Measurements from ENCODE around the gene PCSK4. TPM values are rescaled to one million over a fixed set of nuclear protein-coding genes. Genes with fewer than 3 reads are reported as not detected.
A peak's percentile ranks its signal among the peaks of the same experiment; 100 is the strongest.

The PCSK4 gene
- total RNA-seq, 4 donors from 2014 or later = 1.3 to 4.9 (median 2.2) TPM

DNA sequence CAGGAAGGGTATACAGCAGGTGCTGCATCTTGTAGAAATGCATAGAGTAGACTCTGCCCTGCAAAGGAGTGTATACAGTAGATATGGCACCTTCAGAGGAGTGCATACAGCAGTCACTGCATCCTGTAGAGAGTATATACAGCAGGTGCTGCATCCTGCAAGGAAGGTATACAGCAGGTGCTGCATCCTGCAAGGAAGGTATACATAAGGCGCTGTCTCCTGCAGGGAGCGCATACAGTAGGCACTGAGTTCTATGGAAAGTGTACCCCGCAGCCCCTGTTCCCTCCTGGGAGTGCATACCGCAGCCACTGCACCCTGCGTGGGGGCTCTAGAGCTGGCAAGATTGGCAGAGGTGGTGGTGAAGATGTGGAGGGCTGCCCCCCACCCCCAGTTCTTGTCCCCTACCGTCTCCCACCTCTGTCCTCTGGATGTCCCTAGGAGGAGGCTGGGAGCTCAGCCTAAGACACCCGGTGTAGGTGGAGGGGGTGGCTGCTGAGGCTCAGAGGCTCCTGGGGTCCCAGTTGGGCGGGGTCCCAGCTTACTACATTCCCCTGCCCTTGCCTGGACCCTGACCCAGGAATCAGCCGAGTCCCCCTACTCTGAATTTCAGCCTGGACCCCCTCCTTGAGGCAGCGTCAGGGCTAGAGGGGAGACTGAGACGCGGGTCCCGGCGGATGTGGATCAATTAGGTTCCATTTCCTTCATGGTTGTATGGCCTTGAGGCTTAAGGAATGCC lies 25.0 kb upstream of the PCSK4 start:
- Histone ChIP-seq H3K36me3 (no peaks in the 10 kb centered on the region), H3K9me3 (peaks cover 0 to 6% (median 0%) of the 10 kb centered on the region in 4 donors), H3K27ac (no peak overlapping the region), H3K27me3 (peaks cover 0 to 57% of the 10 kb centered on the region in 2 donors), H3K4me3 (no peak overlapping the region), H3K4me1 (peaks cover 0 to 40% (median 11%) of the 10 kb centered on the region in 4 donors)
- WGBS, 2 donors = 65 to 66% methylated on average over 11 to 13 of the region's 14 CpGs
- no peak for DNase-seq (ENCODE audit: low spot score in 2 of 2)
- no peak for TF ChIP-seq POLR2A (IDR thresholded peaks at IDR 0.05)

DNA sequence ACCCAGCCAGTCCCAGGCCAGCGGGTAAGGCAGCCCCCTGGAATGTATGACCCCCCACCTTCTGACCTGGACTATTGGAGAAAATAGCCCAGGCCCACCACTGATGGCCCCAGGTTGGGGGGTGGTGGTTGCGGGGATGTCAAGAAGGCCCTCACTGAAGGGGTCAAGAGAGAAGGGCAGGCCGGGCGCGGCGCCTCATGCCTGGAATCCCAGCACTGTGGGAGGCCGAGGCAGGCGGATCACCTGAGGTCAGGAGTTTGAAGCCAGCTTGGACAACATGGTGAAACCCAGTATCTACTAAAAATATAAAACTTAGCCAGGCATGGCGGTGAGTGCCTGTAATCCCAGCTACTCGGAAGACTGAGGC lies 24.1 kb upstream of the PCSK4 start:
- Histone ChIP-seq H3K36me3 (no peaks in the 10 kb centered on the region), H3K4me1 (peaks cover 0 to 49% (median 12%) of the 10 kb centered on the region in 4 donors), H3K27me3 (peaks cover 0 to 57% of the 10 kb centered on the region in 2 donors), H3K9me3 (peaks cover 0 to 6% (median 0%) of the 10 kb centered on the region in 4 donors), H3K4me3 (no peak overlapping the region), H3K27ac (peak overlapping the region in 1 of 4 donors; percentile 85)
- TF ChIP-seq EP300 (IDR thresholded peaks at IDR 0.05) = no peak
- TF ChIP-seq POLR2A (IDR thresholded peaks at IDR 0.05) = no peak
- TF ChIP-seq, protein P1, sequence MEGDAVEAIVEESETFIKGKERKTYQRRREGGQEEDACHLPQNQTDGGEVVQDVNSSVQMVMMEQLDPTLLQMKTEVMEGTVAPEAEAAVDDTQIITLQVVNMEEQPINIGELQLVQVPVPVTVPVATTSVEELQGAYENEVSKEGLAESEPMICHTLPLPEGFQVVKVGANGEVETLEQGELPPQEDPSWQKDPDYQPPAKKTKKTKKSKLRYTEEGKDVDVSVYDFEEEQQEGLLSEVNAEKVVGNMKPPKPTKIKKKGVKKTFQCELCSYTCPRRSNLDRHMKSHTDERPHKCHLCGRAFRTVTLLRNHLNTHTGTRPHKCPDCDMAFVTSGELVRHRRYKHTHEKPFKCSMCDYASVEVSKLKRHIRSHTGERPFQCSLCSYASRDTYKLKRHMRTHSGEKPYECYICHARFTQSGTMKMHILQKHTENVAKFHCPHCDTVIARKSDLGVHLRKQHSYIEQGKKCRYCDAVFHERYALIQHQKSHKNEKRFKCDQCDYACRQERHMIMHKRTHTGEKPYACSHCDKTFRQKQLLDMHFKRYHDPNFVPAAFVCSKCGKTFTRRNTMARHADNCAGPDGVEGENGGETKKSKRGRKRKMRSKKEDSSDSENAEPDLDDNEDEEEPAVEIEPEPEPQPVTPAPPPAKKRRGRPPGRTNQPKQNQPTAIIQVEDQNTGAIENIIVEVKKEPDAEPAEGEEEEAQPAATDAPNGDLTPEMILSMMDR (IDR thresholded peaks at IDR 0.05) = no peak
- 43 to 56% methylated on average over 10 of the region's 10 CpGs for WGBS, 2 donors
- no peak for DNase-seq (ENCODE audit: low spot score in 2 of 2)

DNA sequence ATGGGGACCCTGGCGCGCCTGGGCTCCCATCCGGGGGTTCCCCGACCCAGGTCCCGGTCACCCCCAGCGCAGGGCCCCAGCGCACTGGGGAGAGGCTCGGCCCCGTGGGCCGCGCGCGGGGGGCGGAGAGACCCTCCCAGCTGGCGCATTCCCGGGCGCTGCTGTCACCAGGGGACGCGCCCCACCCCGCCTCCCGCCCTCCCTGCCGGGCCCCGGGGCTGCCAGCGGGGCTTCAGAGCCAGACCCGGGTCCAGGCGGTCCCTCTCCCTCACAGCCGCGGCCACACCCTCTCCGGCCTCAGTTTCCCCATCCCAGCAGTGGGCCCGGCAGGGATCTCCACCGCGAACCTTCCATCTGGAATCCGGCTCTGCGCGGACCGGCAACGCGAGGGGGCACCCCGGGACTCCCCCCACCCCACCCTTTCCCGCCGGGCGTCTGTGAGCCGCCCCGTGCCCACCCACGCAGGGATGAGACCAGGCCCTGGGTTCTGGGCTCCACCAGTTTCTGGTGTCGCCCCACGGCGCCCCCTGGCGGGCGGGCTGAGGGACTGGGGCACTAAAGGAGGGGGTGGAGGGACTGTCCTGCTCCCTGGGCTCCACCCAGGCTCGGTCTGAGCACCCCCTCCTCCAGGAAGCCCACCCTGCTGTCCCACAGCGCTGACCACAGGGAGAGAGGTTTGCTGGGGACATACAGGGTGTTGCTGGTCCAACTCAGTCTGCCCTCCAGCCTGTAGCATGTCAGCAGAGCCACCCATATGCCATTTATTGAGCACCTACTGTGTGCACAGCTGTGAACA lies 23.5 kb upstream of the PCSK4 start:
- Histone ChIP-seq H3K27me3 (peaks cover 0 to 57% of the 10 kb centered on the region in 2 donors), H3K4me3 (peak overlapping the region; percentile 19 to 61 (median 43)), H3K27ac (peak overlapping the region in 3 of 4 donors; percentile 41 to 85 (median 71)), H3K36me3 (no peaks in the 10 kb centered on the region), H3K9me3 (peaks cover 0 to 6% (median 0%) of the 10 kb centered on the region in 4 donors), H3K4me1 (peaks cover 0 to 50% (median 12%) of the 10 kb centered on the region in 4 donors)
- 5 to 8% methylated on average over 22 of the region's 52 CpGs for WGBS, 2 donors
- TF ChIP-seq, protein P1 (IDR thresholded peaks at IDR 0.05) = peak; percentile 29 to 60 (median 46)
- TF ChIP-seq POLR2A (IDR thresholded peaks at IDR 0.05) = no peak
- no peak for DNase-seq (ENCODE audit: low spot score in 2 of 2)

DNA sequence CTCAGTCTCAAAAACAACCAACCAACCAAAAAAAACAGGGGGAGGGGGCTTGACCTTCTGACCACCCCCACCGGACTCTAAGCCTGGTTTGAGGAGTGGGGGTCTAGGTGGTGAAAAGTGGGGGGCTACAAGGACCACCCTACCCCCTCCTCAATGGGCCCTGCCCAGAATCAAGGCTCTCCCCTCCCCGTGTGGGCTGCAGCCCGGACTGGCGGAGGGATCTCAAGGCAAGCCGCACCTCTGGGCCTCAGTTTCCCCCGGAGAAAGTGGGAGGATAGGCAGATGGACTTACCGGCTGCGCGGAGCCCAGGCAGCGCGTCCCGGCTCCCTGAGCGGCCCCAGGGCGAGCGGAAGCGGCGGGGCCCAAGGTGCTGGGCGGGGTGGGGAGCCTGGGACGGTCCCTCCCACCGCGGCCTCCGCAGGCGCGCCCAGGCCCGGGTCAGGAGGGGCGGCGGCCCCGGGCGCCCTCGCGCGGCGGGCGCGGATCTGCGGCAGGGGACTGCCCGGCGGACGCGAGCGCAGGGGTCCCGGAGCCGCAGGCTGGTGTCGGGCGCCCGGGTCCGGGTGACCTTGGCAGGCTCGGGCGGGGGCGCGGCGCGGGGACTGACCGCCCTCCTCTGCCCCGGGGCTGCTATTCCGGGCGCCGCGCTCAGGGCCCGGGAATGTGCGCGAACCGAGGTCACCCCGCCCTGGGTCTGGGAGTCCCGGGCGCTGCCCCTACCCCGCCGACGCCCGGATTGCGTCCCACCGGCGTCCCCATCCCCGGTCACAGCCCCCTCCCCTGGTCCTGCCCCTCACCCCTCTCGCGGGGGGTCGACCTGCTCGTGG lies 22.7 kb upstream of the PCSK4 start, which contains the start of gene ADAMTSL5:
ADAMTSL5 (minus strand) TSS at position 349 of the 828 bp plus-strand sequence. CDS start 2,076 bp downstream, outside the sequence.
- Histone ChIP-seq H3K27ac (peak within 1 kb of the TSS; percentile 41 to 85 (median 62)), H3K27me3 (peaks cover 0 to 57% of the 10 kb centered on the region in 2 donors)
- WGBS, 2 donors = 5 to 9% methylated on average over 30 to 31 of the region's 78 CpGs

More for the DNA sequence above, 22.7 kb upstream of the PCSK4 start, which contains the start of gene ADAMTSL5:
- H3K4me3 ChIP-seq = peak within 1 kb of the TSS; percentile 19 to 61 (median 43)
- DNase-seq (ENCODE audit: low spot score in 2 of 2) = no peak
- H3K4me1 ChIP-seq = peaks cover 0 to 57% (median 12%) of the 10 kb centered on the region in 4 donors
- peaks cover 0 to 12% (median 0%) of the 10 kb centered on the region in 4 donors for H3K9me3 ChIP-seq
- H3K36me3 ChIP-seq = no peaks in the 10 kb centered on the region
- no peak for TF ChIP-seq EP300 (IDR thresholded peaks at IDR 0.05)
- TF ChIP-seq, protein P1 (IDR thresholded peaks at IDR 0.05) = peak in 2 of 5 experiments; percentile 22 to 30

Measured in tibial nerve (tissue), 4 donors.